M059J (cell line): ENCODE results near the gene SBNO1. TPM values are rescaled to one million over a fixed set of nuclear protein-coding genes. Genes with fewer than 3 reads are reported as not detected.
"Not testable (repeated sequence)": the region's sequence is repeated elsewhere in the genome, so short reads cannot be mapped to it uniquely, and the experiment has no call there.

Experiments
- DNase-seq: peaks from one replicate; pipeline ENCODE4 v3.0.0-alpha.2; 2012; ENCODE audit warnings: low read depth
- total RNA-seq: library from RNA; depleted of rRNA; stranded (reverse); fragments of >200 nt; shearing (Covaris generic); gene quantifications from 2 replicates; pipeline ENCODE4 v1.2.3, GENCODE V29; 2014

Gene SBNO1
- total RNA-seq, 1 experiment from 2014 or later: 16.3 TPM

GRCh38 chr12:123346946-123347345 lies 17.7 kb downstream of the SBNO1 start:
- DNase-seq: no peak

- no peak for DNase-seq
Observed at GRCh38 chr12:123344086-123344485, 20.6 kb downstream of the SBNO1 start.

- no peak for DNase-seq
Observed at GRCh38 chr12:123337070-123337469, 27.6 kb downstream of the SBNO1 start.

- no peak for DNase-seq
Observed at GRCh38 chr12:123336530-123336929, 28.1 kb downstream of the SBNO1 start.

GRCh38 chr12:123335490-123335889 lies 29.2 kb downstream of the SBNO1 start:
- no peak for DNase-seq

GRCh38 chr12:123329799-123330198 lies 34.8 kb downstream of the SBNO1 start:
- DNase-seq: no peak

GRCh38 chr12:123319826-123320225 lies 44.8 kb downstream of the SBNO1 start:
- DNase-seq: no peak

- no peak for DNase-seq
Observed at GRCh38 chr12:123319273-123319672, 45.4 kb downstream of the SBNO1 start.

- not testable (repeated sequence) for DNase-seq
Observed at GRCh38 chr12:123313046-123313445, 51.6 kb downstream of the SBNO1 start.

GRCh38 chr12:123306200-123306599 lies 58.4 kb downstream of the SBNO1 start:
- DNase-seq: no peak

- no peak for DNase-seq
Observed at GRCh38 chr12:123305136-123305535, 59.5 kb downstream of the SBNO1 start.

- no peak for DNase-seq
Observed at GRCh38 chr12:123293178-123293760, 71.4 kb downstream of the SBNO1 start.

GRCh38 chr12:123289911-123290310 lies 74.7 kb downstream of the SBNO1 start:
- no peak for DNase-seq

GRCh38 chr12:123288751-123289346 lies 75.8 kb downstream of the SBNO1 start:
- no peak for DNase-seq

GRCh38 chr12:123286652-123287373 lies 77.8 kb downstream of the SBNO1 start:
- peak; percentile 28 for DNase-seq

- no peak for DNase-seq
Observed at GRCh38 chr12:123284669-123285068, 80.0 kb downstream of the SBNO1 start.

GRCh38 chr12:123283461-123283860 lies 81.2 kb downstream of the SBNO1 start:
- DNase-seq: no peak

- no peak for DNase-seq
Observed at GRCh38 chr12:123282111-123282510, 82.5 kb downstream of the SBNO1 start.

- no peak for DNase-seq
Observed at GRCh38 chr12:123280971-123281370, 83.7 kb downstream of the SBNO1 start.

- DNase-seq: no peak
Observed at GRCh38 chr12:123278101-123278627, 86.5 kb downstream of the SBNO1 start.

- no peak for DNase-seq
Observed at GRCh38 chr12:123273166-123273565, 91.5 kb downstream of the SBNO1 start.

GRCh38 chr12:123271001-123271668 lies 93.5 kb downstream of the SBNO1 start:
- DNase-seq: peak; percentile 54
